ENCODE measurements around the gene HS3ST6. TPM values are rescaled to one million over a fixed set of nuclear protein-coding genes. Genes with fewer than 3 reads are reported as not detected.
A peak's percentile ranks its signal among the peaks of the same experiment; 100 is the strongest.

The HS3ST6 gene
- total and polyA plus RNA-seq, 9 of the 15 experiments (the other 6 are each of a cell fraction or from before 2014, with no cell fraction given) = not detected

GRCh38 chr16:1942047-1942809 is 24.0 kb upstream of the HS3ST6 start (continued):
- TF ChIP-seq MEIS2 (IDR thresholded peaks at IDR 0.05; ENCODE audit: partially characterized antibody) = peak; percentile 89
- no peak for TF ChIP-seq ARID2 (IDR thresholded peaks at IDR 0.05)
- 0 out of 2 replicates have a peak, but pooled peaks have one; percentile 16 for TF ChIP-seq STAG1 (CRISPR knock-in tag; IDR thresholded peaks at IDR 0.05; ENCODE audit: borderline replicate concordance)
- peak; percentile 82 for TF ChIP-seq MAFK (IDR thresholded peaks at IDR 0.05; ENCODE audit: low read length)
- TF ChIP-seq TAF9B (IDR thresholded peaks at IDR 0.05; ENCODE audit: partially characterized antibody) = peak; percentile 34
- 0 out of 2 replicates have a peak, but pooled peaks have one; percentile 27 for TF ChIP-seq HMBOX1 (IDR thresholded peaks at IDR 0.05)
- no peak for TF ChIP-seq GTF2A2 (tag; IDR thresholded peaks at IDR 0.05)
- TF ChIP-seq JUND (IDR thresholded peaks at IDR 0.05; ENCODE audit: borderline replicate concordance, low read depth, low read length) = peak; percentile 84
- peak; percentile 86; the same call in 1 of the 3 replicates for TF ChIP-seq JUND (tag; IDR thresholded peaks at IDR 0.05; ENCODE audit: borderline replicate concordance, low read depth, low read length)
- TF ChIP-seq ZBTB40 (IDR thresholded peaks at IDR 0.05) = no peak
- no peak for TF ChIP-seq ZBTB40 (CRISPR knock-in tag; IDR thresholded peaks at IDR 0.05)
- no peak for TF ChIP-seq CBFA2T2 (conservative IDR thresholded peaks at IDR 0.05)
- TF ChIP-seq ZNF316 (IDR thresholded peaks at IDR 0.05) = peak; percentile 92
- TF ChIP-seq EP400 (IDR thresholded peaks at IDR 0.05) = peak; percentile 48; the same call in 1 of the 2 replicates
- no peak for TF ChIP-seq ZBTB1 (CRISPR knock-in tag; IDR thresholded peaks at IDR 0.05; ENCODE audit: borderline replicate concordance, low read depth)
- TF ChIP-seq ZNF449 (CRISPR knock-in tag; IDR thresholded peaks at IDR 0.05) = no peak
- no peak for TF ChIP-seq POLR2AphosphoS5 (IDR thresholded peaks at IDR 0.05; ENCODE audit: control insufficient read depth, insufficient read depth, low read depth, low read length)
